ENCODE results near the gene DOCK9. TPM values are rescaled to one million over a fixed set of nuclear protein-coding genes. Genes with fewer than 3 reads are reported as not detected.

The DOCK9 gene
- total RNA-seq, 1 donor from 2014 or later: 56.3 TPM

DNA sequence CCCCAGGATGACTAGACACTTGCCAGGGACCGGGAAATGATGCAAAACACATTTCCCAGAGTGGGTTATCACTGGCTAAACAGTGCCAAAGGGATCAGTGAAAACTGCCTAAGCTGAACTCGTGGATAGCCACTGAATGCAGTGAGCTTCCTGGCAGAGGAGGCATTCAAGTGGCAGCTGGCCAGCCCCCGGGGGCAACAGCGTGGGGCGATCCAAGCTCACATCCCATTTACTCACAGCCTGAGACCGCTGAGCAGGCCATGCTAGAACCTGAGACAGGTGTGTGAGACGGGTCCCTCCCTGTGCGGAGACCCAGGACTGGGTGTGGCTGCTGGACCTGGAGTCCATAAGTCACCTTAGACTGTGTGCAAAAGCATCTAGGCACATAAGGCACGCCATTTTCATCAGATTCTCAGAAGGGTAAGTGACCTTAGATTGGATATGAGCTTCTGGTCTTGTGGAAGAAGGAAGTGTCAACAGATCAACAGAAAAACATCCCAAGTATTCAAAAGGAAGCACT, 173.5 kb downstream of the DOCK9 start:
- H3K27me3 ChIP-seq (ENCODE audit: insufficient read depth, low read length): no peaks in the 10 kb centered on the region
- FAIRE-seq (no peak), DNase-seq (ENCODE audit: low read depth) (no peak)
- H3K27me3 Mint-ChIP-seq (ENCODE audit: low read depth, unreplicated experiment): no peaks in the 10 kb centered on the region
- H3K4me1 Mint-ChIP-seq (ENCODE audit: low read depth, unreplicated experiment): no peaks in the 10 kb centered on the region
- H3K27ac ChIP-seq (ENCODE audit: low read depth, low read length): no peak overlapping the region
- H3K9me3 Mint-ChIP-seq (ENCODE audit: unreplicated experiment): no peaks in the 10 kb centered on the region
- H3K4me1 ChIP-seq (ENCODE audit: insufficient read depth, low read length): no peaks in the 10 kb centered on the region
- H3K9me3 ChIP-seq (ENCODE audit: insufficient read depth, low read depth, low read length): no peaks in the 10 kb centered on the region
- TF ChIP-seq, protein P1, sequence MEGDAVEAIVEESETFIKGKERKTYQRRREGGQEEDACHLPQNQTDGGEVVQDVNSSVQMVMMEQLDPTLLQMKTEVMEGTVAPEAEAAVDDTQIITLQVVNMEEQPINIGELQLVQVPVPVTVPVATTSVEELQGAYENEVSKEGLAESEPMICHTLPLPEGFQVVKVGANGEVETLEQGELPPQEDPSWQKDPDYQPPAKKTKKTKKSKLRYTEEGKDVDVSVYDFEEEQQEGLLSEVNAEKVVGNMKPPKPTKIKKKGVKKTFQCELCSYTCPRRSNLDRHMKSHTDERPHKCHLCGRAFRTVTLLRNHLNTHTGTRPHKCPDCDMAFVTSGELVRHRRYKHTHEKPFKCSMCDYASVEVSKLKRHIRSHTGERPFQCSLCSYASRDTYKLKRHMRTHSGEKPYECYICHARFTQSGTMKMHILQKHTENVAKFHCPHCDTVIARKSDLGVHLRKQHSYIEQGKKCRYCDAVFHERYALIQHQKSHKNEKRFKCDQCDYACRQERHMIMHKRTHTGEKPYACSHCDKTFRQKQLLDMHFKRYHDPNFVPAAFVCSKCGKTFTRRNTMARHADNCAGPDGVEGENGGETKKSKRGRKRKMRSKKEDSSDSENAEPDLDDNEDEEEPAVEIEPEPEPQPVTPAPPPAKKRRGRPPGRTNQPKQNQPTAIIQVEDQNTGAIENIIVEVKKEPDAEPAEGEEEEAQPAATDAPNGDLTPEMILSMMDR (IDR thresholded peaks at IDR 0.05; ENCODE audit: insufficient read depth, low read depth, low read length): no peak
- TF ChIP-seq EZH2 (IDR thresholded peaks at IDR 0.05; ENCODE audit: insufficient read depth, low read length): no peak
- no peak overlapping the region for H2AFZ ChIP-seq (ENCODE audit: low read depth, low read length)
- no peak overlapping the region for H3K4me3 Mint-ChIP-seq (ENCODE audit: unreplicated experiment)
- H3K4me2 ChIP-seq (ENCODE audit: low read length): no peak overlapping the region
- no peak overlapping the region for H3K9ac ChIP-seq (ENCODE audit: low read length)
- H3K4me3 ChIP-seq (ENCODE audit: insufficient read depth, low read depth, low read length): no peak overlapping the region
- H3K27ac Mint-ChIP-seq (ENCODE audit: unreplicated experiment): no peak overlapping the region
- H3K79me2 ChIP-seq (ENCODE audit: insufficient read depth, low read length): no peaks in the 10 kb centered on the region
- no peaks in the 10 kb centered on the region for H4K20me1 ChIP-seq (ENCODE audit: insufficient read depth, low read length)
- no peaks in the 10 kb centered on the region for H3K36me3 ChIP-seq (ENCODE audit: insufficient read depth, low read length)
- peaks cover 22% of the 10 kb centered on the region for H3K36me3 Mint-ChIP-seq (ENCODE audit: low read depth, unreplicated experiment)

DNA sequence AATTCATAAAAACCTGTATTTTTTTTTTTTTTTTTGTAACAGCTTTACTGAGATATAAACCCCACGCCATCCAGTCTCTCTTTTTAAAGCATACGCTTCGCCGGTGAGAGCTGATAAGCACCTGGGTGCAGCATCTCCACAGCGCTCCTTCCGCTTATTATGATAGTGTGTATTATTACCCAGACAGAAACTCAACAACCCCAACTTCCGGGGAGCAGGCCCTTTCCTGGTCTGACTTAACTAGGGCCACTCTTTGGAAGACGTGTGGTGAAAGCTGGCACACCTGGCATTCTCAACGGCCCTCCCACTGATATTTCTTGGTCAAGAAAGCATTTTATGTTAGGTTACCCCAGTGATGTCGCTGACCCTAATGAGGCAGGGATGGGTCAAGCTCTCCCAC, 173.9 kb downstream of the DOCK9 start:
- H3K4me2 ChIP-seq (ENCODE audit: low read length): no peak overlapping the region
- no peak overlapping the region for H3K27ac ChIP-seq (ENCODE audit: low read depth, low read length)
- no peak overlapping the region for H3K9ac ChIP-seq (ENCODE audit: low read length)
- no peak overlapping the region for H3K27ac Mint-ChIP-seq (ENCODE audit: unreplicated experiment)
- DNase-seq (ENCODE audit: low read depth) (no peak), FAIRE-seq (no peak)
- peaks cover 23% of the 10 kb centered on the region for H3K36me3 Mint-ChIP-seq (ENCODE audit: low read depth, unreplicated experiment)
- H3K9me3 ChIP-seq (ENCODE audit: insufficient read depth, low read depth, low read length): no peaks in the 10 kb centered on the region
- no peaks in the 10 kb centered on the region for H3K9me3 Mint-ChIP-seq (ENCODE audit: unreplicated experiment)
- TF ChIP-seq EZH2 (IDR thresholded peaks at IDR 0.05; ENCODE audit: insufficient read depth, low read length): no peak
- TF ChIP-seq, protein P1 (IDR thresholded peaks at IDR 0.05; ENCODE audit: insufficient read depth, low read depth, low read length): no peak
- no peaks in the 10 kb centered on the region for H3K36me3 ChIP-seq (ENCODE audit: insufficient read depth, low read length)
- no peak overlapping the region for H3K4me3 ChIP-seq (ENCODE audit: insufficient read depth, low read depth, low read length)
- H3K27me3 ChIP-seq (ENCODE audit: insufficient read depth, low read length): no peaks in the 10 kb centered on the region
- no peaks in the 10 kb centered on the region for H3K4me1 Mint-ChIP-seq (ENCODE audit: low read depth, unreplicated experiment)
- no peaks in the 10 kb centered on the region for H3K79me2 ChIP-seq (ENCODE audit: insufficient read depth, low read length)
- H4K20me1 ChIP-seq (ENCODE audit: insufficient read depth, low read length): no peaks in the 10 kb centered on the region
- H3K27me3 Mint-ChIP-seq (ENCODE audit: low read depth, unreplicated experiment): no peaks in the 10 kb centered on the region
- H3K4me3 Mint-ChIP-seq (ENCODE audit: unreplicated experiment): no peak overlapping the region
- H3K4me1 ChIP-seq (ENCODE audit: insufficient read depth, low read length): no peaks in the 10 kb centered on the region
- H2AFZ ChIP-seq (ENCODE audit: low read depth, low read length): no peak overlapping the region

DNA sequence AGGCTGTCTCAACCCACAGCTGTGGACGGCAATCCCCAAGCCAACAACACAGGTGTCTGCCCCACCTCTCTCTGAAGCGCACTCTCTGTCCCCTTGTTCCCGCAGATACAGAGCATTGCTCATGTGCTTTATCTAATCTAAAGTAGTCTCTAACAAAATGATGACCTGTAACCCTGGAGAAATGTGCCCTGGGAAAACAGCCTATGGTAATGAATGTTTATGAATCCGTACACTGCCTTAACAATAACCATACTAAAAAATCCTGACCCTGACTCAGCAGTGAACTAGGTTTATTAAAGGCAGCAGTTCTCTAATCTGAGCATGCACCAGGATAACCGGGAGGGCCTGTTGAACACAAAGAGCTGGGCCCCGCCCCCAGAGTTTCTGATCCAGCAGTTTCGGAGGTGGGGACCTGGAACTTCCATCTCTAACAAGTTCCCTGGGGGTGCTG, 174.7 kb downstream of the DOCK9 start:
- no peak overlapping the region for H3K4me2 ChIP-seq (ENCODE audit: low read length)
- no peaks in the 10 kb centered on the region for H3K27me3 ChIP-seq (ENCODE audit: insufficient read depth, low read length)
- no peak overlapping the region for H3K4me3 Mint-ChIP-seq (ENCODE audit: unreplicated experiment)
- TF ChIP-seq, protein P1 (IDR thresholded peaks at IDR 0.05; ENCODE audit: insufficient read depth, low read depth, low read length): no peak
- TF ChIP-seq EZH2 (IDR thresholded peaks at IDR 0.05; ENCODE audit: insufficient read depth, low read length): no peak
- no peak overlapping the region for H3K9ac ChIP-seq (ENCODE audit: low read length)
- no peaks in the 10 kb centered on the region for H3K9me3 ChIP-seq (ENCODE audit: insufficient read depth, low read depth, low read length)
- DNase-seq (ENCODE audit: low read depth) (no peak), FAIRE-seq (no peak)
- no peak overlapping the region for H3K27ac Mint-ChIP-seq (ENCODE audit: unreplicated experiment)
- H3K27ac ChIP-seq (ENCODE audit: low read depth, low read length): no peak overlapping the region
- no peak overlapping the region for H3K4me3 ChIP-seq (ENCODE audit: insufficient read depth, low read depth, low read length)
- no peaks in the 10 kb centered on the region for H3K4me1 Mint-ChIP-seq (ENCODE audit: low read depth, unreplicated experiment)
- H3K9me3 Mint-ChIP-seq (ENCODE audit: unreplicated experiment): no peaks in the 10 kb centered on the region
- H3K36me3 Mint-ChIP-seq (ENCODE audit: low read depth, unreplicated experiment): peaks cover 24% of the 10 kb centered on the region
- H3K27me3 Mint-ChIP-seq (ENCODE audit: low read depth, unreplicated experiment): no peaks in the 10 kb centered on the region
- H3K36me3 ChIP-seq (ENCODE audit: insufficient read depth, low read length): no peaks in the 10 kb centered on the region
- no peaks in the 10 kb centered on the region for H4K20me1 ChIP-seq (ENCODE audit: insufficient read depth, low read length)
- H2AFZ ChIP-seq (ENCODE audit: low read depth, low read length): no peak overlapping the region
- H3K79me2 ChIP-seq (ENCODE audit: insufficient read depth, low read length): no peaks in the 10 kb centered on the region
- H3K4me1 ChIP-seq (ENCODE audit: insufficient read depth, low read length): no peaks in the 10 kb centered on the region
